ENCODE results near the gene FGF22. TPM values are rescaled to one million over a fixed set of nuclear protein-coding genes. Genes with fewer than 3 reads are reported as not detected.
A peak's percentile ranks its signal among the peaks of the same experiment; 100 is the strongest.

FGF22 gene
- total RNA-seq, 1 donor: 0.10 TPM

DNA sequence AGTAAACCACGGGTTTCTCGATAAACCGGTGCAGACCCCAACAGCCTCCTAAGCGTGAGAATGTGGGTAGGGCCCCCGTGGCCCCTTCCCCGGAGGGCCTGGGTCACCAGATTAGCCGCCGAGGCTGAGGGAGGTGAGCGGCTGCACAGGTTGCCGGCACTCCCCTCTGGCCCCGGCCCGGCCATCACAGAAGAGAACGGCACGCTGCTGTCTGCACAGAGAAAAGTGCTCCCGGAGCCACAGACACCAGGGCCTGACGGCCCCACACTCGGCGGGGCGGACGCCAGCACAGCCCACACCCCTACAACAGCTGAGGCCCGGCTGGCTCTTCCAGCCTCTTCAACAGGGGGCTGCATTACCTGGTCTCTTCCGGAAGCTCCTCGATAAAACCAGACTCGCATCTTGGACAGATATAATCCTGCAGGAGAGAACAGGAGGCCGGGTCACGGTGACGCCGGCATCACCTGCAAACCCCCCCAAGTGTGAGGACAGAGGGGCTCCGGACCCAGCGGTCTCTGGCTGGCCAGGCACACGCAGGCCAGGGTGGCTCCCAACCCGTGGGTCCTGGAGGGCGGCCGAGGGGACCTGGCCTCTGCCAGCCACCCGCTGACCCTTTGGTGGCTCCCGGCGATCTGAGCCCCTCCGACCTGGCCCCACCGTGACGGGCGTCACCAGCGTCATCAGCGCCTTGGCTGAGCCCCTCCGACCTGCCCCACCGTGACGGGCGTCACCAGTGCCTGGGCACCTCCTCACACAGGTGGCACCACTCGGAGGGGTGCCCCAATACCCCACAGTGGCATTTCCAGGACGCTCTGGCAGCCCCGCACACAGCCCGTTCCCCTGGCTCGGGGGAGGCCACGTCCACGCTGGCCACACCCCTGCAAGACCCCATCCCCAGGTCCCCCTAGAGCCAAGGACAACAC, 13.0 kb downstream of the FGF22 start:
- H3K4me3 ChIP-seq (ENCODE audit: low read length): no peak overlapping the region
- H3K9me3 ChIP-seq (ENCODE audit: low read depth, low read length): no peaks in the 10 kb centered on the region
- peaks cover 5% of the 10 kb centered on the region for H3K4me1 ChIP-seq (ENCODE audit: insufficient read depth, low read length)
- no peaks in the 10 kb centered on the region for H3K27me3 ChIP-seq (ENCODE audit: insufficient read depth, low read length)

DNA sequence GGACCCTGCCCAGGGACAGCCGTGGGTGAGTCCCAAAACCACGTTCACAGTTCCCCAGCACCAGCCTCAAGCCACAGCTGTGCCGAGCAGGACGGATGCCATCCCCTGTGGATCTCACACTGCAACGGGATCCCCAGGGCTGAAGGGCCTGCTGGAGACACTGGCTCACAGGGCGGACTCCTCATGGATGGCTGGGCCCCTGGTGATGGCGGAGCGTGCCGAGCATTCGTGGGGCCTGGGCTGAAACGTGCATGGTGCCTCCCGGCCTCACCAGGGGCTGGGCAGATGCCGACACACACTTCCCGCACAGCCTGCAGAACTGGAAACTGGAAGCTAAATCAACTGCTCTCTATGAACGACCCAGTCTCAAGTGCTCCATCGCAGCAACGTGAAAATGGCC, 13.7 kb downstream of the FGF22 start:
- H3K27me3 ChIP-seq (ENCODE audit: insufficient read depth, low read length): no peaks in the 10 kb centered on the region
- H3K4me1 ChIP-seq (ENCODE audit: insufficient read depth, low read length): peaks cover 12% of the 10 kb centered on the region
- no peaks in the 10 kb centered on the region for H3K9me3 ChIP-seq (ENCODE audit: low read depth, low read length)
- H3K4me3 ChIP-seq (ENCODE audit: low read length): no peak overlapping the region

DNA sequence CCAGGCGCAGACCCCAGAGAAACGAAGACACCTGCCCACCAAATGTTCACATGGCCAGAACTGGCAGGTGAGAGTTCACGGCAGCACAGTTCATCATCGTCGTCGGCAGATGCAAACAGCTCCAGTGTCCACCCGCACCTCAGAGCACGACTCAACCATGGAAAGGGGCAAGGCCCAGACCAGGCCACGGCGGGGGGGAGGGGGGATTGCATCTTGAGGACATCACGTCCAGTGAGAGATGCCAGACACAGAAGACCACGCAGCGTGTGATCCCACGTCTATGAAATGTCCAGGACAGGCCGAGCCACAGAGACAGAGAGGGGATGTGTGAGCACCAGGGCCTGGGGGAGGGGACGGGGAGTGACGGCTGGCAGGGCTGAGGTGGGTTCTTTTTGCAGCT, 16.0 kb downstream of the FGF22 start:
- no peak overlapping the region for H3K4me3 ChIP-seq (ENCODE audit: low read length)
- no peaks in the 10 kb centered on the region for H3K27me3 ChIP-seq (ENCODE audit: insufficient read depth, low read length)
- no peaks in the 10 kb centered on the region for H3K9me3 ChIP-seq (ENCODE audit: low read depth, low read length)
- peaks cover 35% of the 10 kb centered on the region for H3K4me1 ChIP-seq (ENCODE audit: insufficient read depth, low read length)

DNA sequence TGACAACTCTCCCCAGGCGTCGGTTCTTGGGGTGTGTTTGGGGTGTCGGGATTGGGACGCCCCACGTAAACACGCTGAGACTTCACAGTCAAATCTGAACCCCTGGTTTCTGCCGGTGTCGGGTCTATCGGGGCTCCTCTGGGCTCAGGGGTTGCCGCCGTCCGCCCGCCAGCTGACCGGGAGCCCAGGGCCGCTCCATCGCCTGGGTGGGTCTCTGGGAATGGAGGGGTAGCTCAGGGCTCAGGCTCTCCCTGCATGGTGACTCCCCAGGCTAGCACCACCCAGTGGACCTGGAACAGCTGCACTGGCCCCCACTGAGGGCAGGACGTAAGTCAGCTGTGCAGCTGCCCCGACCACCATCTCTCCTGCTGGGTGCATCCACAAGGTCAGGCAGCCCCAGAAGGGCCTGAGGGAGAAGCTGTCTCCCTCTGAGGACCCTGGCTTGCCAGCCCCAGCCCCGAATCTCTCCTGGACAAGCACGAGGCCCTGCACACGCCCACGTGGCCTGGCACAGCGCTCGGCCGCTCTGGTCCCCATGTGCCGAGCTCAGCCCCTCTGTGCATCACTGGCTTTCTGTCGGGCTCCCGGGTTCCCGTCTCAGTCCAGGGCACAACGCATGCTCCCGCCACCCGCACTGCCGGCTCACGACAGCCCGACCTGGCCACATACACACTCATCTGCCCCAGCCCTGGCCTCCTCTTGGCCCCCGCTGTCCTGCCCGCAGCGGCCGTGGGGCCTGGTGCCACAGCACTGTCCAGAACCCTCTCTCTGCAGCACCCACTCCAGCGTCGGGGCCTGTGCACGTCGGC, 17.3 kb downstream of the FGF22 start:
- H3K4me1 ChIP-seq (ENCODE audit: insufficient read depth, low read length): peaks cover 42% of the 10 kb centered on the region
- no peaks in the 10 kb centered on the region for H3K27me3 ChIP-seq (ENCODE audit: insufficient read depth, low read length)
- H3K4me3 ChIP-seq (ENCODE audit: low read length): no peak overlapping the region
- H3K9me3 ChIP-seq (ENCODE audit: low read depth, low read length): no peaks in the 10 kb centered on the region

DNA sequence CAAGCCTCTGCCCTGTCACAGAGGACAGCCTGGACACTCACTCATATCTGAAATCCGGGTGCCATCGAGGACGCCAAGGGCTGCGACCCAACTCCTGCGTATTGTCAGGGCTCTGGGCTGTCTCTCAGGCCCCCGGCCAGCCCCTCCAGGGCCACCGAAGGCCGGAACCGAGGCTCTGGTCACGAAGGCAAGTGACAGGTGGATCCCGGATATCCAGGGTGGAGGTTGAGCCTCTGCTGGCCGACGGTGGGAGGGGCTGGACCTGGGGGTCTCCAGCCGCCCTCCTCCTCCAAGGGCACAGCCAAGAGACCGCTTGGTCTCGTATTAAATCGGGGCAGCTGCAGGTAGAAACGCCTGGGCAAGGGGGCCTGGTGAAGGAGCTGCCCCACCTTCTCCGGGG, 17.9 kb downstream of the FGF22 start:
- Histone ChIP-seq H3K27me3 (ENCODE audit: insufficient read depth, low read length) (no peaks in the 10 kb centered on the region), H3K4me1 (ENCODE audit: insufficient read depth, low read length) (peaks cover 42% of the 10 kb centered on the region), H3K9me3 (ENCODE audit: low read depth, low read length) (no peaks in the 10 kb centered on the region), H3K4me3 (ENCODE audit: low read length) (no peak overlapping the region)

DNA sequence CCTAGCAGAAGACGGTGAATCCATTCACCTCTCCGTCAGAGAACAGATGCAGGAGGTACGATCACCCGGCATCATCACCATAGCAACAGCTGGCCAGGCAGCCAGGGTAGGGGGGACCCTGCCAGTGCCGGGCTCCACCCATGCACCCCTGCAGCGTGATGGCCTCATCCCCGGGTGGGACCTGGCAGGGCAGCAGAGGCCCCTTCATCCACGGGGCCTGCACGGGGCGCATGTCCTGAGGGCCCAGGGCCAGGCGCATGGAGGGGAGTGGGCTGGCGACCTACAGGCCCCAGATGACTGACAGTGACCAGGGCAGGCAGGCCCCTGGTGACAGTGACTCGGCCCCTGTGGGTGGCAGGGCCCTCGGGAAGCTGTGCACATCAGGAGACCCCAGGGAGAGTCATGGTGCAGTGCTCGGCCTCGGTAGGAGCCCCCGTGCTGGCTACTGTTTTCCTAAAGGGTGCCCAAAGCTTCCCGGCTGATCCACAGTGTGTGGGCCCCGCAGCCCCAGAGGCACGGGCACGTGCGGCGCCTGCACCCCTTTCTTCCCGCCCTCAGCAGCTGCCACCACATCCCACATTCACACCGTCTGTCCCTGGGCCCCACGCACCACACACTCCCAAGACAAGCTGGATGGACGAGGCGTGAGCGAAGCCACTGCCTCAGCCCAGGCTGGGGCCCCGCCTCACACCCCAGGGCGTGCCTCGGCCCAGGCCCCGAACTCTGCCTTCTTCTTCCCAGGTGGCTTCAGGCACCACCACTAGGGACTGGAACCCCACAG, 18.6 kb downstream of the FGF22 start:
- Histone ChIP-seq H3K27me3 (ENCODE audit: insufficient read depth, low read length) (no peaks in the 10 kb centered on the region), H3K4me3 (ENCODE audit: low read length) (no peak overlapping the region), H3K9me3 (ENCODE audit: low read depth, low read length) (no peaks in the 10 kb centered on the region), H3K4me1 (ENCODE audit: insufficient read depth, low read length) (peaks cover 42% of the 10 kb centered on the region)

DNA sequence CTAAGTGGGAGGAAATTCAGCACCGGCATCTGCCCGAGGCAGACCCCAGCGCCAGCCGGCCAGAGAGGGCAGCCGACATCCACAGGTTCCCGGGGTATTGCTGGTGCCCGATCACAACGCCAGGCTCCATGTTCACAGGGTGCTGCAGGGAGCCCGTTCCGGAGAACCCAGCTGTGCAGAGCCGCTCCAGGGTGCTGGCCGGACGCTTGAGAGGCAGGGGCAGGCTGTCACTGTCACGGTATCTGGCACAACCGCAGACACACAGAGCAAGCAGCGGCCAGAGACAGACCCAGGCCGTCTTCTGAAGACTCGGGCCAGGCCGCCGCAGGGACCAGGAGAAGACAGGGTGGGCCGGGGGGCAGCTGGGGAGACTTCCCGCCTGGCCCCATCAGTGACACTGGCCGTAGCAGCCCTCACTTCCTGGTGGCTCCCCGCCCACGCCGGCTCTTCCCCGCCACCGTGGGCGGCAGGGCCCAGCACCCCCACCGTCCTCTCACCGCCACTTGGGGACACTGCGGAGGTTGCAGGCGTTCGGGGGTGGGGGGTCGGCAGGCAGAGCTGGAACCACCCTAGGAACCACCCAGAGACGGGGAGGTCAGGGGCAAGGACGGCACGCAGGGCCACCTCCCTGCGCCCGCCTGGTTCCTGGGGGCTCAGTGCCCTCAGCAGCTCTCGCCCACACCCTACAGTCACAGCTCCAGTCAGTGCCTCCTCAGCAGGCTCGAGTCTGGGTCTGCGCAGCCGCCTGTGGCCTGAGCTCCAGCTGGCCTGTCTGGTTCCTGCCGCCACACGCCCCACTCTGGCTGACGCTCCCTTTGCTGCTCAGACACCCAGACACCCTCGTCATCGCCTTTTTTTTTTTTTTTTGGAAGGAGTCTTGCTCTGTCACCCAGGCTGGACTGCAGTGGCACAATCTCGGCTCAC, 19.5 kb downstream of the FGF22 start:
- Histone ChIP-seq H3K4me3 (ENCODE audit: low read length) (no peak overlapping the region), H3K27me3 (ENCODE audit: insufficient read depth, low read length) (no peaks in the 10 kb centered on the region), H3K9me3 (ENCODE audit: low read depth, low read length) (no peaks in the 10 kb centered on the region), H3K4me1 (ENCODE audit: insufficient read depth, low read length) (peaks cover 51% of the 10 kb centered on the region)

DNA sequence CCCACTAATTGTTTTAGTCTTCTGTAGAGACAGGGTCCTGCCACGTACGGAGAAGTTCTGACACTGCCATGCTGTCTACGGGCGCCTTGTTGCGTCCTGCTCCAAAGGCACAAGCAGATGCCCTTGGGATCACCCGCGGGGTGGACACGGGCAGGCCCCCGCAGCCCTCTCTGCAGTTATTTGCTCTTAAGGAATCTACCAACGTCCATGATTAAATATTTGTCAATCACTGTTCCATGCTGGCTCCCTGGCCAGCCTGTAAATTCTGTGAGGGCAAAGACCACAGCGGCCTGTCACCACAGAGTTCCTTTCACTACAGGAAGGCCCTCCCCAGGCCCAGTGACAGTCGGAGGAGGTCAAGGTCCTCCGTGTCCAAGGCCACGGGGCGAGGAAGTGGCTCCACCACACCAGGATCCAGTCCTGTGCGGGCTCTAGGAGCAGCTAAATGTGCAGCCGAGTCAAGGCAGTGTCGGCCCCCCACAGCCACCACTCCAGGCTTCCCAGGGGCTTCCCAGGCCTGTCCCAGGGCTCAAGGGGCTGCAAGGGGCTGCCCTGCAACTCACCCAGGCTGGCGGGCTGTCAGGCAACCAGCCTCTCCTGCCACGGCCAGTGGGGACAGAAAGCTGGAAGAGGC, 21.2 kb downstream of the FGF22 start:
- peaks cover 62% of the 10 kb centered on the region for H3K4me1 ChIP-seq (ENCODE audit: insufficient read depth, low read length)
- H3K9me3 ChIP-seq (ENCODE audit: low read depth, low read length): no peaks in the 10 kb centered on the region
- H3K27me3 ChIP-seq (ENCODE audit: insufficient read depth, low read length): no peaks in the 10 kb centered on the region
- peak overlapping the region; percentile 86 for H3K4me3 ChIP-seq (ENCODE audit: low read length)

DNA sequence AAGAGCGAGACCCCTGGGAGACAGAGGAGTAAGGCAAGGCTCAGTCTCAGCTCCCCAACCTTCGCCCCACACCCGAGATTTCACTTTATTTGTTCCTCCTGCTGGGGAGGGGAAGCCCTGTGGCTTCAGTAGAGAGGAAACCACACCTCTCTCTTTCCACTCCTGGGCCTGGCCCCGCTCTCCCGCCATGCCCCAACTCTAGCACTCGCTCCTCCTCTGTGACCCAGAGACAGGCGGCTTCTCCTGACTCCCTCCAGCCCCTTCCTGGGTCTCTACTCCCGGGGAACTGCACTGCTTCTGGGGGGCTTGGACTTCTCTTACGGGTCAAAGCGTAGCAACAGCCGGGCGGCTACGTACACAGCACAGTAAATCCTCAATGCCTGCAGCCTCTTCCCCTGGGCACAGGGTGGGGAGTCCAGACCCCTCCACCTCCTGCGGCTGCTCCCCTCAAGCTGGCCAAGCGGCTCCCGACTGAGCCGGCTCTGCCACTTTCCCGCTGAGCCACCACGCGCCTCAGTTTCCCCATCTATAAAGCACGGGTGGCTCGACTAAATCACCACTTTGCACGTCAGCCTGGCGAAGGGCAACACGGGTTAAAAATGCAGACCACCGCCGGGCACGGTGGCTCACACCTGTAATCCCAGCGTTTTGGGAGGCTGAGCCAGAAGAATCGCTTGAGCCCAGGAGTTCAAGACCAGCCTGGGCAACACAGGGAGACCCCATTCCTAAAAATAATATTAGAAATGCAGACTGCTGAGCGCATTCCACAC, 21.9 kb downstream of the FGF22 start:
- Histone ChIP-seq H3K4me3 (ENCODE audit: low read length) (peak overlapping the region; percentile 86), H3K9me3 (ENCODE audit: low read depth, low read length) (no peaks in the 10 kb centered on the region), H3K4me1 (ENCODE audit: insufficient read depth, low read length) (peaks cover 63% of the 10 kb centered on the region), H3K27me3 (ENCODE audit: insufficient read depth, low read length) (no peaks in the 10 kb centered on the region)

DNA sequence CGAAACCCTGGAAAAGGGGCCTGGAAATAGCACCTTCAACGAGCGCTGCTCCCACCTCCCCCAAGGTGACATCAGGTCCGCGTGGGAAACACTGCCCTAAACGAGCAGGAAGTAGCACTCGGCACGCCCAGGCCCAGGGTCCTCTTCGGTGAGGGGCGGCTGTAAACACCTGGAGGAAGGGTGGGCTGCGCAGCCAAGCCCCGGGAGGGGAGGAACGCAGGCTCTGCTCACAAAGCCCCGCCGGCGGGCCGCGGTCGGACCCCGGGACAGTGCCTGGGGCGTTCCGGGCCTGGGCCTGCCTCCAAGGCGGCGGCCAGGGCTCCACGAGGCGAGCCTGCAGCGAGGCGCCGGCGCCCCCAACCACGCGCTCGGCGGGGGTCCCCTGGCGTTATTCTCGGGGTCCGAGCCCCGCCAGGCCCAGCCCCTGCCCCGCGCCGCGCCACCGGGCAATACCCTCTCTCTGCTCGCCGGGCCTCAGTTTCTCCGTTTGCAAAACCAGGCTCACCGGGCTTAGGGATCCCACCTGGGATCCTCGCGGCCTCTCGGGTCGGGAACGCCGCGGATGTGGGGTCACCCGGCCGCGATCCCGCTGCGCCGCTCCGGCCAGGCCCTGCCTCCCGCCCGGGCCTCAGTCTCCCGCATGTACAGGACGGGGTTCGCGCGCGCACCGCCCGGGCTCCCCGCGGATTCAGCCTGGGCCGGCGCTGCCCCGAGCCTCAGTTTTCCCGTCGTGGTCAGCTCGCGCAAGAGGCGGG, 22.7 kb downstream of the FGF22 start:
- Histone ChIP-seq H3K9me3 (ENCODE audit: low read depth, low read length) (no peaks in the 10 kb centered on the region), H3K27me3 (ENCODE audit: insufficient read depth, low read length) (no peaks in the 10 kb centered on the region), H3K4me3 (ENCODE audit: low read length) (peak overlapping the region; percentile 86), H3K4me1 (ENCODE audit: insufficient read depth, low read length) (peaks cover 69% of the 10 kb centered on the region)

DNA sequence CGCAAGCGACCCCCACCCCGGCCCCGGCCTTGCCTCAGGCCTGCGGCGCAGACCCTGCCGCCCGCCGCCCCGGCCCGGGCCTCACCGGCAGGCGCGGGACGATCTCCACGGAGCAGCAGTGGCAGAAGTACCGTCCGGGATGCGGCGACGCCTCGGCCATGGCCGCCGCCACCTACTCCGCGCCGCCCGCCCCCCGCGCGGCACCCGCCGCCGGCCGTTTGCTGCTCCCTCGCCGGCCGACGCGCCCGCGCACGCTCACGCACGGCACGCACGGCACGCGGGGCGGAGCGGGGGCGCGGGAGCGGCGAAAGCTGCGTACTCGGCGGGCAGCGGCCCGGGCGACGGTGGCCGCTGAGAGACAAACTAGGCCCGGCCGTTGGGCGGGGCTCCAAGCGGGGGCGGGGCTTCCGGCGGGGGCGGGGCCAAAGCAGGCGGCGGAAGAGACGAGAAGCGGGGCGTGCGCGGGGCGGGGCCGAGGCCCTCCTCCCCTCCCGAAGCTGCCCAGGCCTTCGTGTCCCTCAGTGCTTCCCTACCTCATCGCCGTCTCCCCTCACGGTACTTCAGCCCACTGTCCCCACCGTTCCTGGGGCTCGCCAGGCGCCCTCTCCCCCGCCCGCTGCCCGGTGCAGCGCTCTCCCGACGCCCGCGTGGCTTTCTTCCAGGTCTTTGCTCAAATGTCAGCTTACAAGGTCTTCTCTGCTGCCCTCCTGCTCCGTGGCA, 23.4 kb downstream of the FGF22 start, which contains the start of gene RNF126:
RNF126 (minus strand) TSS at position 253 of the 720 bp plus-strand sequence; CDS start at position 160, 93 bp downstream.
- peak within 1 kb of the TSS; percentile 86 for H3K4me3 ChIP-seq (ENCODE audit: low read length)
- peaks cover 69% of the 10 kb centered on the region for H3K4me1 ChIP-seq (ENCODE audit: insufficient read depth, low read length)
- H3K27me3 ChIP-seq (ENCODE audit: insufficient read depth, low read length): no peaks in the 10 kb centered on the region
- H3K9me3 ChIP-seq (ENCODE audit: low read depth, low read length): no peaks in the 10 kb centered on the region

DNA sequence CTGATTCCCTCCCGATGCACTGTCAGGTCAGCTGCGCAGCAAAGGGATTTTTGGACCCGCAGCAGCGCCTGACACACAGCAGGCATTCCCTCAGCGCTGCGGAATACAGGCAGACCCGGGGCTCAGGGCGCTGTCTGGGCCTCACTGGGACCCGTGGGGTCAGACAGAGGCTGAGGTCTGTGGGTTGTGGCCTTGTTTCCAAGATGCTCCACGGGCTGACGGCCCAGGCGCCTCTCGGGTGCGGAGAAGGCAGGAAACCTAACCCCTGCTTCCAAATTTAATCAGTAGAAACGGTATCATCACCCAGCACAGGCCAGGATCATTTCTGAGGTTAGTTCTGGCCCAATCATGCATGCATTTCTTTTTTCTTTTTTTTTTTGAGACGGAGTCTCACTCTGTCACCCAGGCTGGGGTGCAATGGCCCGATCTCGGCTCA, 24.0 kb downstream of the FGF22 start:
- H3K4me3 ChIP-seq (ENCODE audit: low read length): peak overlapping the region; percentile 32
- H3K9me3 ChIP-seq (ENCODE audit: low read depth, low read length): no peaks in the 10 kb centered on the region
- H3K4me1 ChIP-seq (ENCODE audit: insufficient read depth, low read length): peaks cover 68% of the 10 kb centered on the region
- H3K27me3 ChIP-seq (ENCODE audit: insufficient read depth, low read length): no peaks in the 10 kb centered on the region
